HepG2 (cell line): ENCODE results near the gene IRS1. TPM values are rescaled to one million over a fixed set of nuclear protein-coding genes. Genes with fewer than 3 reads are reported as not detected.

Experiments used
- ATF7-NPFF ChIP-seq: sonication (generic); formaldehyde crosslinking; IDR thresholded peaks from 2 replicates; pipeline ENCODE4 v1.8.1; 2023; ENCODE audit warnings: mild to moderate bottlenecking, low read depth, missing genetic modification reagents, moderate library complexity
- ATRX ChIP-seq: sonication (generic); formaldehyde crosslinking; IDR thresholded peaks from 2 replicates; pipeline ENCODE4 v1.4.0; 2020; ENCODE audit warnings: missing genetic modification reagents, borderline replicate concordance
- BHLHE40 ChIP-seq: IDR thresholded peaks from 2 replicates; pipeline ENCODE4 v1.6.1; 2011; ENCODE audit warnings: low read length, improper control_type of control experiment
- FIP1L1 ChIP-seq: fragments of 200-400 bp; formaldehyde crosslinking; IDR thresholded peaks from 2 replicates; pipeline ENCODE4 v1.6.1; 2018; ENCODE audit warnings: low read depth, mild to moderate bottlenecking, low read length, moderate library complexity, borderline replicate concordance; ENCODE audit not compliant: insufficient read depth
- FOSL2 ChIP-seq: sonication (generic); formaldehyde crosslinking; IDR thresholded peaks from 2 replicates; pipeline ENCODE4 v1.4.0; 2020; ENCODE audit warnings: missing genetic modification reagents
- FOXM1 ChIP-seq: sonication (generic); formaldehyde crosslinking; IDR thresholded peaks from 2 replicates; pipeline ENCODE4 v1.5.0; 2020; ENCODE audit warnings: missing genetic modification reagents
- GATAD2A ChIP-seq: IDR thresholded peaks from 2 replicates; pipeline ENCODE4 v1.6.1; 2016
- HOMEZ ChIP-seq: IDR thresholded peaks from 2 replicates; pipeline ENCODE4 v1.6.1; 2016; ENCODE audit warnings: low read depth
- IKZF1 ChIP-seq: fragments of 450-650 bp; IDR thresholded peaks from 2 replicates; pipeline ENCODE4 v1.7.1; 2016
- MLX ChIP-seq: IDR thresholded peaks from 2 replicates; pipeline ENCODE4 v1.6.1; 2016
- NFE2L1 ChIP-seq: sonication (generic); formaldehyde crosslinking; IDR thresholded peaks from 2 replicates; pipeline ENCODE4 v1.4.0; 2020; ENCODE audit warnings: missing genetic modification reagents, mild to moderate bottlenecking, borderline replicate concordance
- NFIB ChIP-seq: sonication (generic); formaldehyde crosslinking; IDR thresholded peaks from 2 replicates; pipeline ENCODE4 v1.9.0; 2021; ENCODE audit warnings: missing genetic modification reagents, mild to moderate bottlenecking, borderline replicate concordance
- NFYB ChIP-seq: sonication (generic); formaldehyde crosslinking; IDR thresholded peaks from 2 replicates; pipeline ENCODE4 v1.4.0; 2020; ENCODE audit warnings: missing genetic modification reagents
- RAD51 ChIP-seq: fragments of 450-650 bp; IDR thresholded peaks from 2 replicates; pipeline ENCODE4 v1.6.1; 2016; ENCODE audit warnings: borderline replicate concordance
- SMC3 ChIP-seq: IDR thresholded peaks from 2 replicates; pipeline ENCODE4 v1.6.1; 2011; ENCODE audit warnings: low read length, improper control_type of control experiment
- TMF1 ChIP-seq: sonication (generic); formaldehyde crosslinking; IDR thresholded peaks from 2 replicates; pipeline ENCODE4 v1.8.1; 2022; ENCODE audit warnings: low read depth, missing genetic modification reagents
- ZBTB25 ChIP-seq: IDR thresholded peaks from 2 replicates; pipeline ENCODE4 v1.6.1; 2018; ENCODE audit warnings: missing genetic modification reagents
- ZC3H4 ChIP-seq: sonication (generic); formaldehyde crosslinking; IDR thresholded peaks from 2 replicates; pipeline ENCODE4 v1.4.0; 2020; ENCODE audit warnings: missing genetic modification reagents, borderline replicate concordance
- ZFP36L2 ChIP-seq: sonication (generic); formaldehyde crosslinking; IDR thresholded peaks from 2 replicates; pipeline ENCODE4 v1.4.0; 2020; ENCODE audit warnings: missing genetic modification reagents
- ZMYM3 ChIP-seq: sonication (generic); formaldehyde crosslinking; IDR thresholded peaks from 2 replicates; pipeline ENCODE4 v1.5.1; 2020; ENCODE audit warnings: mild to moderate bottlenecking, missing genetic modification reagents
- ZNF503 ChIP-seq: sonication (generic); formaldehyde crosslinking; IDR thresholded peaks from 2 replicates; pipeline ENCODE4 v1.4.0; 2020; ENCODE audit warnings: missing genetic modification reagents
- ZNF550 ChIP-seq: sonication (generic); formaldehyde crosslinking; IDR thresholded peaks from 2 replicates; pipeline ENCODE4 v1.4.0; 2020; ENCODE audit warnings: mild to moderate bottlenecking, missing genetic modification reagents, borderline replicate concordance
- ZNF644 ChIP-seq: IDR thresholded peaks from 2 replicates; pipeline ENCODE4 v1.6.1; 2016; ENCODE audit warnings: low read depth
- ZNF746 ChIP-seq: sonication (generic); formaldehyde crosslinking; IDR thresholded peaks from 2 replicates; pipeline ENCODE4 v1.8.0; 2022; ENCODE audit warnings: mild to moderate bottlenecking, missing genetic modification reagents
- ZNF770 ChIP-seq: sonication (generic); formaldehyde crosslinking; IDR thresholded peaks from 2 replicates; pipeline ENCODE4 v1.5.0; 2020; ENCODE audit warnings: mild to moderate bottlenecking, missing genetic modification reagents
- ZNF782 ChIP-seq: sonication (generic); formaldehyde crosslinking; IDR thresholded peaks from 2 replicates; pipeline ENCODE4 v1.4.0; 2020; ENCODE audit warnings: missing genetic modification reagents, mild to moderate bottlenecking, borderline replicate concordance
- ZSCAN30 ChIP-seq: sonication (generic); formaldehyde crosslinking; IDR thresholded peaks from 2 replicates; pipeline ENCODE4 v1.5.0; 2020; ENCODE audit warnings: mild to moderate bottlenecking, missing genetic modification reagents
- polyA plus RNA-seq, 8 experiments: library from polyadenylated mRNA; depleted of rRNA in 3 of 8; stranded (reverse) in 7 of 8; unstranded in 1 of 8; fragments of >200 nt; fragmentation: Illumina TruSeq in 4 of 8; extraction: Trizol in 4 of 8; gene quantifications; 2 replicates each; pipeline versions ENCODE4 v1.2.1 to v1.2.3, GENCODE V29; 2011 to 2016; ENCODE audit warnings: low read depth in 4 of 8, missing spikeins in 1 of 8, mixed read lengths in 1 of 8; ENCODE audit not compliant: insufficient read depth in 1 of 8
- total RNA-seq, 5 experiments: library from RNA; depleted of rRNA; stranded (reverse); fragments of >200 nt; fragmentation: Illumina TruSeq; extraction: Trizol; gene quantifications; 2 replicates each; pipeline ENCODE4 v1.2.3, GENCODE V29; 2016; ENCODE audit warnings: low read depth in 1 of 5

Gene IRS1
- total and polyA plus RNA-seq, 2 of the 13 experiments (the other 11 are each of a cell fraction or from before 2014, with no cell fraction given), result 8.7 to 9.0 TPM

- TF ChIP-seq ZNF503 (peak; percentile 5; the same call in 1 of the 2 replicates), ZNF770 (no peak), HOMEZ (CRISPR knock-in tag) (0 out of 2 replicates have a peak, but pooled peaks have one; percentile 9), FOSL2 (CRISPR knock-in tag) (no peak), ZMYM3 (CRISPR knock-in tag) (no peak), ZFP36L2 (CRISPR knock-in tag) (0 out of 2 replicates have a peak, but pooled peaks have one; percentile 11), FOXM1 (CRISPR knock-in tag) (no peak), FIP1L1 (no peak), ATF7-NPFF (no peak), RAD51 (no peak), GATAD2A (CRISPR knock-in tag) (0 out of 2 replicates have a peak, but pooled peaks have one; percentile 27), ZBTB25 (CRISPR knock-in tag) (no peak), NFYB (CRISPR knock-in tag) (no peak), MLX (CRISPR knock-in tag) (no peak), NFIB (CRISPR knock-in tag) (0 out of 2 replicates have a peak, but pooled peaks have one; percentile 71), ZNF644 (CRISPR knock-in tag) (no peak), ZNF550 (CRISPR knock-in tag) (no peak), ZC3H4 (CRISPR knock-in tag) (0 out of 2 replicates have a peak, but pooled peaks have one; percentile 9), IKZF1 (no peak), ZSCAN30 (CRISPR knock-in tag) (no peak), ZNF782 (no peak), ATRX (CRISPR knock-in tag) (no peak), SMC3 (no peak), ZNF746 (CRISPR knock-in tag) (peak; percentile 18; the same call in 1 of the 2 replicates), BHLHE40 (no peak), TMF1 (no peak), NFE2L1 (CRISPR knock-in tag) (no peak)
Observed at GRCh38 chr2:226835420-226835795, 35.8 kb upstream of the IRS1 start (continued).
